Mesothelial cell of epicardium (in vitro differentiated cells): ENCODE data around the gene MYBPC3. TPM values are rescaled to one million over a fixed set of nuclear protein-coding genes. Genes with fewer than 3 reads are reported as not detected.

Experiments used
- DNase-seq, 2 experiments: peaks; one replicate each; pipeline ENCODE4 v3.0.0; 2021; ENCODE audit warnings: low spot score in 2 of 2; ENCODE audit not compliant: unreplicated experiment in 2 of 2
- H3K27ac Mint-ChIP-seq: 2 replicates; pipeline ENCODE4 v1.8.0; 2021; ENCODE audit warnings: mixed read lengths
- H3K27me3 Mint-ChIP-seq: 2 replicates; pipeline ENCODE4 v1.8.0; 2021; ENCODE audit warnings: low read depth, mixed read lengths
- H3K36me3 Mint-ChIP-seq: 2 replicates; pipeline ENCODE4 v1.8.0; 2021; ENCODE audit warnings: mixed read lengths
- H3K4me1 Mint-ChIP-seq: 2 replicates; pipeline ENCODE4 v1.8.0; 2021; ENCODE audit warnings: mixed read lengths
- H3K4me3 Mint-ChIP-seq: 2 replicates; pipeline ENCODE4 v1.8.0; 2021; ENCODE audit warnings: mild to moderate bottlenecking, moderate library complexity, mixed read lengths
- H3K9me3 Mint-ChIP-seq: 2 replicates; pipeline ENCODE4 v1.8.0; 2021; ENCODE audit warnings: mixed read lengths
- CTCF ChIP-seq: fragments of 200-600 bp; sonication (generic); IDR thresholded peaks from one replicate; pipeline ENCODE4 v1.5.0; 2021; ENCODE audit warnings: antibody characterized with exemption; ENCODE audit not compliant: unreplicated experiment
- total RNA-seq: library from RNA; stranded (reverse); gene quantifications from 3 replicates; pipeline ENCODE4 v1.2.1, GENCODE V29; 2021

The MYBPC3 gene
- total RNA-seq, 1 donor from 2014 or later = not detected

- H3K4me3 Mint-ChIP-seq = no peak overlapping the region
Observed at GRCh38 chr11:47392546-47393162, 40.2 kb upstream of the MYBPC3 start.

GRCh38 chr11:47391711-47392432, 39.4 kb upstream of the MYBPC3 start:
- no peaks in the 10 kb centered on the region for H3K9me3 Mint-ChIP-seq
- H3K36me3 Mint-ChIP-seq = no peaks in the 10 kb centered on the region
- no peaks in the 10 kb centered on the region for H3K4me1 Mint-ChIP-seq
- H3K27me3 Mint-ChIP-seq = no peaks in the 10 kb centered on the region
- no peak for DNase-seq
- H3K27ac Mint-ChIP-seq = no peak overlapping the region
- no peak for TF ChIP-seq CTCF
- no peak overlapping the region for H3K4me3 Mint-ChIP-seq

More at GRCh38 chr11:47392546-47393162, 40.2 kb upstream of the MYBPC3 start:
- no peak for TF ChIP-seq CTCF
- Mint-ChIP-seq H3K27me3 (no peaks in the 10 kb centered on the region), H3K9me3 (no peaks in the 10 kb centered on the region), H3K36me3 (no peaks in the 10 kb centered on the region), H3K4me1 (no peaks in the 10 kb centered on the region), H3K27ac (no peak overlapping the region)
- DNase-seq = no peak

GRCh38 chr11:47391077-47391583, 38.6 kb upstream of the MYBPC3 start:
- no peak overlapping the region for H3K4me3 Mint-ChIP-seq
- no peaks in the 10 kb centered on the region for H3K4me1 Mint-ChIP-seq
- no peak for TF ChIP-seq CTCF
- H3K36me3 Mint-ChIP-seq = no peaks in the 10 kb centered on the region
- DNase-seq = no peak
- no peak overlapping the region for H3K27ac Mint-ChIP-seq
- H3K27me3 Mint-ChIP-seq = no peaks in the 10 kb centered on the region
- no peaks in the 10 kb centered on the region for H3K9me3 Mint-ChIP-seq

- no peak for TF ChIP-seq CTCF
- no peak overlapping the region for H3K4me3 Mint-ChIP-seq
- DNase-seq = no peak
- no peaks in the 10 kb centered on the region for H3K9me3 Mint-ChIP-seq
- no peaks in the 10 kb centered on the region for H3K27me3 Mint-ChIP-seq
- H3K4me1 Mint-ChIP-seq = no peaks in the 10 kb centered on the region
- no peak overlapping the region for H3K27ac Mint-ChIP-seq
- H3K36me3 Mint-ChIP-seq = no peaks in the 10 kb centered on the region
Observed at GRCh38 chr11:47390422-47390760, 37.9 kb upstream of the MYBPC3 start.

GRCh38 chr11:47389577-47390421, 37.3 kb upstream of the MYBPC3 start:
- no peaks in the 10 kb centered on the region for H3K27me3 Mint-ChIP-seq
- H3K9me3 Mint-ChIP-seq = no peaks in the 10 kb centered on the region
- DNase-seq = no peak
- no peak overlapping the region for H3K4me3 Mint-ChIP-seq
- TF ChIP-seq CTCF = no peak
- H3K36me3 Mint-ChIP-seq = no peaks in the 10 kb centered on the region
- H3K27ac Mint-ChIP-seq = no peak overlapping the region
- no peaks in the 10 kb centered on the region for H3K4me1 Mint-ChIP-seq
